ENCODE data around the gene GRIA2.

Gene GRIA2

DNA sequence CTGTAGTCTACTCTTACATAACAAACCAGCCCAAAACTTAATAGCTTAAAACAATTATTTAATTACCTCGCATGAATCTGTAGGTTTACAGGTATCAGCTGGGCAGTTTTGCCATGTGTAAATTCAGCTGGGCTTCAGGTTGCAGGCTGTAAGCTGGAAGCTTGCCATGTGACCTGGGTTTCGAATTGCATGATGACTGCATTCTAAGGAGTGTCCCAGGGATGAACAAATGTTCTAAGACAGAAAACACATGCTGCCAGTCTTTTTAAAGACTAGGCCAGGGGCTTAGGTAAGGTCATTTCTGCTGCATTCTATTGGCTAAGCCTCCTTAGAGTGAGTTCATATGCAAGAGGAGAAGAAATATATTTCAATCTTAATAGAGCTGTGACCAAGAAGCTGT is 44.8 kb downstream of the GRIA2 start:
- peak; percentile 1 for DNase-seq (ENCODE audit: low spot score)

DNA sequence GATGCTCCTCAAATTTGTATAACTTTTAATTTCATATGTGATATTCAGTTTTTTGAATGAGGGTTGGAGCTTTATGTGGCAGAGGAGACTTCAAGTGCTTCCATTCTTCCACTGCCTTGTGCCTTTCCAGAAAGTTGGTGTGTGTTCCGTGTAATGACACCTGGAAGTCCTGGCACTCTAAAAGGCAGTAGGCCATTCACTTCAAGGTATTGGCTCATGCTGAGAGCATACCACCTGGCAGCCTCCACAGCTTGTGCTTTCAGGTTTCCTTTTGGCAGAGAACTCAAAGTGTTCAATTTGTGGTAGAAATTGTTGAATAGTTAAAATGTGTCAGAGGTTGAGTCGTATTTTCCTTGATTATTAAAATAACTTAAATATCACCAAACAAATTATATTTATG is 49.6 kb downstream of the GRIA2 start:
- no peak for DNase-seq (ENCODE audit: low spot score)

DNA sequence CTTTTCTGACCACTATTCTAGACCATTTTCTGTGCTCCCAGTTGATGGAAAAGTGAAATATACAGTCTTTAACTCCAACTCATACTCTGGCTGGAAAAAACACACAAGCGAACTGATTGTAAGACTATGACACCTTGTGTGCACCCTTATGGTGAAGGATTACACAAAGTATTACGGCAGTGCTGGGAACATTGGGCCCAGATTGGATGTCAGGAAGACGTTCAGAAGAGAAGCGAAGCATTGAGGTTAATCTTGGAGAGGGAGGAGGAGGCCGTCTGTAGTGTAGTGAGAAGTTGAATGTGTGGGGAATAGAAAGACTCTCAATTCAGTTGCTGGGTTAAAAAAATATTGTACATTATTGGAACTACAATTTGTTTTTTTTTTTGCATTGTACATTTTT is 50.0 kb downstream of the GRIA2 start:
- DNase-seq (ENCODE audit: low spot score): no peak

DNA sequence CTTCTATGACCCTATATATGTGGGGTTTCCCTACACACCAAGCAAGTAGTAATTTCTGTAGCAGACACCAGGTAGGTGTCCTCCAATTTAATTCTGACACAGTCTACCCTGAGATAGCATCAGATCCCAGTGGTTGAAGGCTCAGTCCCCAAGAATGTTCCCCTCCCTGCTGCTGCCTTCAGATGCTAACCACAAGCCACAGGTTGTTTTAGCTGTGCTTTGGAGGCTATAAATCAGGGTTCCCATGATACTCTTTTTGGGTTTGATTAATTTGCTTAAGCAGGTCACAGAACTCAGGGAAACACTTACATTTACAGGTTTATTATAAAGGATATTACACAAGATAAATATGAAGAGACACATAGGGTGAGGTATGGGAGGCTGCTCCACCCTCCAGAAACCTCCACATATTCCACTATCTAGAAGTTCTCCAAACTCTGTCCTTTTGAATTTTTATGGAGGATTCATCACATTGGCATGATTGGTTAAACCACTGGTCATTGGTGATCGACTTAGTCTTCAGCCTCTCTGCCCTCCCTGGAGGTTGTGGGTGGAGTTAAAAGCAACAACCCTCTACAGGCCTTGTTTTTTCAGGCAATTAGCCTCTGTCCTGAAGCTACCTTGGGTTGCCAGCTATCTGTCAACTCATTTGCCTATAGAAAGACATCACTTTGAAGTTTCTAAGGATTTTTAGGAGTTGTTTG is 50.8 kb downstream of the GRIA2 start:
- no peak for DNase-seq (ENCODE audit: low spot score)

- DNase-seq (ENCODE audit: low spot score): no peak
These were observed 60.1 kb downstream of the GRIA2 start for GRCh38 chr4:157280673-157281072.

DNA sequence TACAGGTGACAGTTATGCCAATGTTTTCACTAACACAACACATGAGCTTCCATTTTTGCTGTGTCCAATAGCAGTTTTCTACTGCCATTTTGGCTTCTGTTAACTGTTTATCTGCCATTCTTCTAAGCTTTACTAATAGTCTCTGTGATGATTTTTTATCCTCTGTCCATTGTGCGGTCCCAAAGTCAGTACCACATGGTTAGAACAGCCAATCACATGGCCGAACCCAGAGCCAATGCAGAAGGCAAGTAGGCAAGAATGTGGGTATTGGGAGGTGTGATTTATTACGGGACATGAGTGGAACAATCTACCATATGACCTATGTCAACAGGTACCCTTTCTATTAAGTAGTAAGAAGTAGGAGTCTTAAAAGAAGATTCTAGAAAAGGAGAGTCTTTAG is 61.5 kb downstream of the GRIA2 start:
- DNase-seq (ENCODE audit: low spot score): no peak

DNA sequence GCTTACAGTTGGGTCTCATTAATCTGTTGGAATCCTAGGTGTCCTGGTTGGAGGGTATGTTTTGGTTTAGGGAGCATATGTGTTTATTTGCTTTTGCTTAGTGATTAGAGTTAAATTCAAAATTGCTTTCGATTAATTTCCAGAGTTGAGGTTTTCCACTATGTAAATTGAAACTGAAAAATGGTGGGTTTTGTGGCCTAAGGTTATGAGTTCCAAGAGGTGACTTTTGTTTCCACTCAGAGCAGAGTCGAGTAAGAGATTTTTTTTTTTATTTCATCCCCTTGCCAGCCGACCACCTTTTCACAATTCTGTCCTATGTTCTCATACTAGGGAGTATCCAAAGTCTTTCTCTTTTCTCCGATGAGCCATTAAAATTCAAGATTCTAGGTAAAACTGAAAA is 66.9 kb downstream of the GRIA2 start:
- no peak for DNase-seq (ENCODE audit: low spot score)

- no peak for DNase-seq (ENCODE audit: low spot score)
These were observed 70.1 kb downstream of the GRIA2 start for GRCh38 chr4:157290622-157291021.

- DNase-seq (ENCODE audit: low spot score): no peak
These were observed 70.5 kb downstream of the GRIA2 start for GRCh38 chr4:157291071-157291470.

GRCh38 chr4:157293673-157294072 is 73.1 kb downstream of the GRIA2 start:
- DNase-seq (ENCODE audit: low spot score): no peak

DNA sequence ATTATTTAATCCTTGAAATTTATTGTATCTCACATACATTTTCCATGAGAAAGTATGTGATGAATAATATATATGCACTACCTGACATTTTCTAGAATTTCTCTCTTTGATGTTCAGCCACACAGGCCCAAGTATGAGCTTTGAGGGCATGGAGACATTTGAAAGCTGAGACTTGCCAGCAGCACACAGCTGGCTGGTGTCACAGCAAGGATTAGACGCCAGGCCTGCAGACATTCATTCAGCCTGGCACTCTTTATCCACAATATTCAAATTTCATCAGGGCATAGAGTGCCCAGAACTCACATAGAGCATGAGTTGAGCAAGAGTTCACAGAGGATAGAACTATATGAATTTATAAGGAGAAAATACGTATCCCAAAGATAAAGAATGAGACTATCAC is 74.0 kb downstream of the GRIA2 start:
- no peak for DNase-seq (ENCODE audit: low spot score)

DNA sequence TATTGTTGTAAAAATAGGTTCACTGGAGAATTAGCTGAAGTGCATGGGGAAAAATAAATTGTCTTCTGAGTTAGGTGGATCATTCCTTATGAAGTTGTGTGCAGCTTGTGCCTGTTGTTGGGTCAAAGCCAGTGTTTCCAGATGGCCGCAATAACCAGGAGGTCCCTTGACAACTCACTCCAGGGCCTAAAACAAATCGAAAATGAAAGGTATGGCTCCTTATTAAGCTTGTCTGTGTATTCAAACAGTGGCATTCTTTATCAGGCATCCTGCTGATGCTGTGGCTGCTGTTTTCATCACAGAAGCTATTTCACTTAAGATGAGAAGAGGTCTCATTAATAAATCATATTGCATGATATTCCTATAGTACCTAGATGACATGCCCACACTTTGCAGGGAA is 80.2 kb downstream of the GRIA2 start:
- no peak for DNase-seq (ENCODE audit: low spot score)

DNA sequence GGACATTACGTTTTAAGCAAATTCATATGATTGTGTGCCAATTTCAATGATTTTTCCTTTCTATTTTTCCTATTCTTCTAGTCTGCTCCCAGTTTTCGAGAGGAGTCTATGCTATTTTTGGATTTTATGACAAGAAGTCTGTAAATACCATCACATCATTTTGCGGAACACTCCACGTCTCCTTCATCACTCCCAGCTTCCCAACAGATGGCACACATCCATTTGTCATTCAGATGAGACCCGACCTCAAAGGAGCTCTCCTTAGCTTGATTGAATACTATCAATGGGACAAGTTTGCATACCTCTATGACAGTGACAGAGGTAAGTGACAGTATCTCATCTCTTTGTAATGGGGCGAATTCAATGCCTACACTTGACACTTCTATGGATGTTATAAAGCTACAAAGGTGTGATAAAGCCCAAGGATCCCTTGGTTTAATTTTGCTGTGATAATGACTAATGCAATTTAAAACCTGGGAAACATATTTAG is 83.0 kb downstream of the GRIA2 start:
- no peak for DNase-seq (ENCODE audit: low spot score)

GRCh38 chr4:157304769-157305168 is 84.2 kb downstream of the GRIA2 start:
- no peak for DNase-seq (ENCODE audit: low spot score)

GRCh38 chr4:157312702-157313101 is 92.2 kb downstream of the GRIA2 start:
- DNase-seq (ENCODE audit: low spot score): no peak

DNA sequence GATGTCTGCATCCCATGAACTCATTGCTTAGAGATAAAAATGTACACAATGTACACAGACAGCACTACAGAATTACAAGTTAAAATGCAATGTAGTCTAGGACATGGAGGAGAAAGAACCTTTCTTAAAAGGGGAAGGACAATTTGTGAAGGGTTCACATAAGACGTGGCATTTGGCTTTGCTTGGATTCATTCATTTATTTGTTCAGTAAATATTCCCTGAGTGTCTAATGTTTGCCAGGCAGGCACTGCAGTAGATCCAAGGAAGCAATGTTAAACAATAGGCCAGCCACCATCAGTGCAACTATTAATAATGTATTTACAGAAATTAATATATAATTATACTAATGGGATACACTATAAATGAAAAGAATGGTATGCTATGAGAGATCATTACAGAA is 94.4 kb downstream of the GRIA2 start:
- no peak for DNase-seq (ENCODE audit: low spot score)

DNA sequence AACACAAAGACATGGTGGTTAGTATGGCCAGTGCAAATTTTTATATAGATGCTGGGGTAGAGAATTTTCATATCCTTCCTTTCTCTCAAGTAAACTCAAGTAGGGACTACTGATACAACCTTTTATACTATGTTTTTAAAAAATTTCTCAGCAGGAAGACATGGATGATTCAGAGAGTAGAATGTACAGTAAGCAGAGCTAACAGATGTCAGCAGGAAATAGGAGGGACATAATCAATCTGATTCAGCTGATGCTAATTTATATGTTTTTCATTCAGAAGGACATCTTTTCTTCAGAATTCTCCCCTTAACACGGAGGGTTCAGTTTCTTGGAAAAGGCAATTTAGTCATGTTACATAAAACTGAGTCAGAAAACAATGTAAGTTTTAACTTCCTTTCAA is 95.4 kb downstream of the GRIA2 start:
- DNase-seq (ENCODE audit: low spot score): no peak

DNA sequence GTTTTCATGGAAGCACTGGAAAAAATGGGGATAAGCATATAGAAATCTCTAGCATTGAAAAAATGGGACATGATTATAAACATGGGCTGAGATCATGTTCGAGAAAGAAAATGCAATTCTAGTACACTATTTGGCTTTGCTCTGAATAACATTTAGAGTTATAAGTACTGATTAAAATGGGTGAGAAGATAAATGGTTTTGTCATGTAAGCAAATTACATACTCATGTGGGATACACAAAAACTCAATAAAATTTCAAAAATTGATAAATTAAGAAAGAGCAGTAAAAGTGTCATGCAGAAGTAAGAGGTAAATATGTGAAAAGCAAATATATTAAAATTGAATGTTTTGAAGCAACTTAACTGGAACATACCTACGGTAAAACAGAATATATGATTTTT is 99.6 kb downstream of the GRIA2 start:
- no peak for DNase-seq (ENCODE audit: low spot score)

DNA sequence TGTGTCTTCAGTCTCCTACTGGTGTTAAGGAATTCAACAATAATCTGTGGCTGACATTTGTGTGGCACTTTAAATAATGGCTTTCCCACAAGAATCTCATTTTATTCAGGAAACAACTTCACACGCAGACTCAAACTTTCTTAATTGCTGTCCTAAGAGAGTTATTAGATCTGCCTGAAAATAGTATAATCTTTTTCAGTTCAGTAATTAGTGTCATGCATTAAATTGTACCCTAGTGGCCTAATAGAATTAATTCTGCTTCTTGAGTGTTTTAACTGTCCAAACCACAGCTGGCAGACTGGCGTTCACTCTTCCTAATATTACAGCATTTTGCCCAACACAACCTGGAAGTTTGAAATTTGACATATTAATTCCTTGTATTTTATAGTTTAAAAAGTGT is 107.1 kb downstream of the GRIA2 start:
- no peak for DNase-seq (ENCODE audit: low spot score)

- no peak for DNase-seq (ENCODE audit: low spot score)
These were observed 137.4 kb downstream of the GRIA2 start for GRCh38 chr4:157357887-157358286.

- DNase-seq (ENCODE audit: low spot score): no peak
These were observed 137.9 kb downstream of the GRIA2 start for GRCh38 chr4:157358439-157358838.

GRCh38 chr4:157358851-157359250 is 138.3 kb downstream of the GRIA2 start:
- no peak for DNase-seq (ENCODE audit: low spot score)

GRCh38 chr4:157363360-157363759 is 142.8 kb downstream of the GRIA2 start:
- DNase-seq (ENCODE audit: low spot score): no peak

DNA sequence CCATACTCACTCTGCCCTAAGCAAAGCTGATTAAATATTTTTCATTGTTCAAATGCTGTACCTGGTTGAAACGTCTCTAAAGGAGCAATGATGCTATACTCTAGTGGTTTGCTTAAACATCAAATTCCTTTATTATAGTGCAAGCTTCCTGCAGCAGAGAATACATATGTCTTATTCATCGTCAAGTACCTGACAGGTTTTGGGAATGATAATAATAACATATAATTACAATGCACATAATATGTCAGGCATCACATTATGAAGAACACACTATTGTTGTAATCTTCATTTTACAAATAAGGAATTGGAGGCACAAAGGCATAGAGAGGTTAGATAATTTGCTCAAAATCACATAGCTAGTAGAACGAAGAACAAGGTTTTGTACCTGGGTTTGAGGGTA is 151.6 kb downstream of the GRIA2 start:
- DNase-seq (ENCODE audit: low spot score): no peak

DNA sequence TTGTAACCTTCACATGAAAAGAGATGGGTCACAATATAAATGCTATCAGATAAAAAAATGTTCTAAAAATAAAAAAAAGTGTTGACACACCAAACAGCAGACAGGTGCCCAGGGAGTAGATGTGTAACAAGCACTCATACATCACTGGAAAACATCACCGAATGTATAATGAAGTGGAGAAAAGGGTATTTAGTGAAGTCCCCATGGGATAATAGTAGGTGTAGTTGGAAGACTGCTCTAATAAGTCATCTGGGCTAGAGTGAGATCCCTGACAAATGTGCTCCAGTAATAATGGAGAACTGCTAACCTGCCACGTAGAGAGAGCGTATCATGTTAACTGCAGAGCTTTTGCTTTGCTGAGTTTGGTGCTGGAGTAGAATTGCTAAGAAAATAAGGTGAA is 152.0 kb downstream of the GRIA2 start:
- no peak for DNase-seq (ENCODE audit: low spot score)

Measured in AG08396 (cell line).